ENCODE results near the gene C15orf40.

Gene C15orf40

DNA sequence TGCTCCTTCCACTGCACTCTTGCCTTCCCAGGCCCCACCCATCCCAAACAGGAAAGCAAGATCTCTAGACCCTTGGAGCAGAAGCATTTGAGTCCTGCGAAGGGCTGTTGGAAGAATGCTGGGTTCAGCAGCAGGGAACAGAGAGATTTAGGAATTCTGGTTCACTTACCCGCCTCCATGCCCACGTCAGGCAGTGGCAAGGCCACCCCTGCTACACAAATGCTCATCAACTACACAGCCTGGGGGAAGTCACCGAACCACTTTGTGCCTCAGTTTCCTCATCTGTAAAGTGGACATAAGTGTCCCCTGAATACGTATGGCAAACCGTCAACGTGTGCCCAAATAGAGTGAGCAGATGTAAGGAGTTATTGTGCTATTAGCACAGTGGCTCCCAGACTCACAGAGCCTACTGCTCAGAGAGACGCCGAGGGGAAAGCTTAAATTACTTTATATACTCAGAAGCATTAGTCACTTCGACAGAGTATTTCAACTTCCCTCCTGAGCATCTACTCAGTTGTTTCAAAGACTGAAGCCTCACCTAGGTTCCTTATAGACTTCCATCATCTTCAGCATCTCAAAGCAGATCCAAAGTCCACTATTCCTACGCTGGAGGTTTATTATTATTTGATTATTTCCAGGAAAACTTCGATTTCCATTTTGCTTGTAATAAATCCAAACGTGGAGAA is 59.8 kb downstream of the C15orf40 start:
- peak; percentile 64 for DNase-seq (ENCODE audit: low spot score)
- H3K27ac ChIP-seq: peak overlapping the region; percentile 55
- ChIA-PET POLR2A (ENCODE audit: low non-redundant PET) (interaction anchor here (0.5 to 0.6 kb wide), 2 partner anchors 20 to 187 kb away, joined by 3 to 5 read pairs; no protein-coding TSS in a partner anchor), CTCF (interaction anchor here (0.8 to 1.0 kb wide), 2 partner anchors 8 to 59 kb away, joined by 3 to 4 read pairs; no protein-coding TSS in a partner anchor)
- TF ChIP-seq, protein P1, sequence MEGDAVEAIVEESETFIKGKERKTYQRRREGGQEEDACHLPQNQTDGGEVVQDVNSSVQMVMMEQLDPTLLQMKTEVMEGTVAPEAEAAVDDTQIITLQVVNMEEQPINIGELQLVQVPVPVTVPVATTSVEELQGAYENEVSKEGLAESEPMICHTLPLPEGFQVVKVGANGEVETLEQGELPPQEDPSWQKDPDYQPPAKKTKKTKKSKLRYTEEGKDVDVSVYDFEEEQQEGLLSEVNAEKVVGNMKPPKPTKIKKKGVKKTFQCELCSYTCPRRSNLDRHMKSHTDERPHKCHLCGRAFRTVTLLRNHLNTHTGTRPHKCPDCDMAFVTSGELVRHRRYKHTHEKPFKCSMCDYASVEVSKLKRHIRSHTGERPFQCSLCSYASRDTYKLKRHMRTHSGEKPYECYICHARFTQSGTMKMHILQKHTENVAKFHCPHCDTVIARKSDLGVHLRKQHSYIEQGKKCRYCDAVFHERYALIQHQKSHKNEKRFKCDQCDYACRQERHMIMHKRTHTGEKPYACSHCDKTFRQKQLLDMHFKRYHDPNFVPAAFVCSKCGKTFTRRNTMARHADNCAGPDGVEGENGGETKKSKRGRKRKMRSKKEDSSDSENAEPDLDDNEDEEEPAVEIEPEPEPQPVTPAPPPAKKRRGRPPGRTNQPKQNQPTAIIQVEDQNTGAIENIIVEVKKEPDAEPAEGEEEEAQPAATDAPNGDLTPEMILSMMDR (conservative IDR thresholded peaks at IDR 0.05; ENCODE audit: low read depth): no peak

DNA sequence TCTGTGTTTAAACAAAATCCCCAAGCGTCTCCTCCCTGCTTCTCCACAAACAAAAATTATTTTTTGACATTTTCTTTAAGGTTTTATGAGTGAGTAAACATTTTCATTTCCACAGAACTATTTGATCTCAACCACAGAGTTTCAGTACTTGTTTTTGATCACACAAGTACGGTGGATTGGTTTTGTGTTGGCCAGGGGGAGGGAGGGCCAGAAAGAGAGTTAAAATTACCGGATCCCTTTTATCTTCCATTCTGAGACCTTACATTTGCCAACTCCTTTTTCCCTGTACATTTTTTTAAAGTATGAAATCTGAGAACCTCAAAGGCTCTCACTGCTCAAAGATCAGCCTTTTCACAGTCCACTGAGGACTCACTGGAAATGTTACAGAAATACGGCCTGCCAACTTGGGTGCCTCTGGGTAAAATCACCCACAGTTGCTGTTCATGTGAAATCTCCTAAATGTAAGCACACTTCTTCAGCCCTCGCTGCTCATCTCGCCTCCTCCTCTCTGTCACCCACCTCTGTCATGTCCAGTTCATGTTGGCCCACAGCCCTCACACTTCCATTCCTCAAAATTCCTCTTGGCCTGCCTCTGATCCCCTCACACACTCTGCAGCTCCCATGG is 60.6 kb downstream of the C15orf40 start:
- TF ChIP-seq, protein P1 (conservative IDR thresholded peaks at IDR 0.05; ENCODE audit: low read depth): no peak
- CTCF ChIA-PET: interaction anchor here (1.0 kb wide), 1 partner anchor 22 kb away, joined by 3 read pairs; no protein-coding TSS in a partner anchor
- POLR2A ChIA-PET (ENCODE audit: low non-redundant PET): no interaction called here
- H3K27ac ChIP-seq: no peak overlapping the region
- DNase-seq (ENCODE audit: low spot score): no peak

DNA sequence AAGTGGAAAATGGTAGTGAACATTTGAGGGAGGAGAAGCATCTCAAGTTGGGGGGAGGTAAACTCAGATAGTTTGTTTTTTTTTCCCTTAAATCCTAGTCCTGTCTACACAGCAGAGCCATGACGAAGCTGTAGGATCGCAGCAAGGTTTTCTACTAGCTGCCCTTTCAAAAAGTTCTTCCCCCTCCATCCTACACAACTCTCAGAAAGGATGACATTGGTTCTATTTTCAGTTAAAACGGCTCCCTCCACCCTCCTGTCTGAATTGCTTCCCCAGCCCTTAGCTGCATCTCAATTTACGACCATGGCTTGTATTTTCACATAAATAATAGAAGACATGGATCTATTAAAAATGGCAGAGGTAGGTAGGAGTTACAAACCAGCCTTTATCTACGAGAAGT is 61.1 kb downstream of the C15orf40 start:
- ChIA-PET POLR2A (ENCODE audit: low non-redundant PET) (no interaction called here), CTCF (interaction anchor here (1.0 kb wide), 1 partner anchor 21 kb away, joined by 3 read pairs; no protein-coding TSS in a partner anchor)
- TF ChIP-seq, protein P1 (conservative IDR thresholded peaks at IDR 0.05; ENCODE audit: low read depth): no peak
- no peak for DNase-seq (ENCODE audit: low spot score)
- no peak overlapping the region for H3K27ac ChIP-seq

DNA sequence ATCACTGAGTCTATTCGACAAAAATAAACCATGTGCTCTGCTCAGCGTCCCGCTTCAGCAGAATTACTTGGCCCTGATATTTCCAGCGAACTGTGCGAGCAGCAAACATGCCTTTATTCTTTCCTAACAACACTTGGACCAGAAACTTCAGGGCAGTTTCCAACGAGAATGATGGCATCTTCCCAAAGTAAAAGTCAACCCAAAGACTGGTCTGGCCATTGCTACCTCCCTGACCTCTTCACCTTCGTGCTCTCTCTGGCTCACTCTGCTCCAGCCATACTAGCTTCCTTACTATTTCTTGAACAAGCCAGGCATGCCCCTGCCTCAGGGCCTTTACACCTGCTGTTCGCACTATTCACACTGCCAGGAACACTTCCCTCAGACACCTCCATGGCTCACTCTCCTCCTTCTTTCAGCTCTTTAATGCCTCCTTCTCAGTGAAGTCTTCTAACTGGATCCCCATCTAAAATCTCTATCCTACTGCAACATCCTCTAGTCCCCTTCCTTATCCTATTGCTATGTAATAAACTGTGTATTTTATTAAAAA is 65.2 kb downstream of the C15orf40 start:
- DNase-seq (ENCODE audit: low spot score): no peak
- TF ChIP-seq, protein P1 (conservative IDR thresholded peaks at IDR 0.05; ENCODE audit: low read depth): no peak
- H3K27ac ChIP-seq: no peak overlapping the region
- ChIA-PET CTCF (interaction anchor here (0.6 kb wide), 1 partner anchor 200 kb away, joined by 3 read pairs; no protein-coding TSS in a partner anchor), POLR2A (ENCODE audit: low non-redundant PET) (no interaction called here)

DNA sequence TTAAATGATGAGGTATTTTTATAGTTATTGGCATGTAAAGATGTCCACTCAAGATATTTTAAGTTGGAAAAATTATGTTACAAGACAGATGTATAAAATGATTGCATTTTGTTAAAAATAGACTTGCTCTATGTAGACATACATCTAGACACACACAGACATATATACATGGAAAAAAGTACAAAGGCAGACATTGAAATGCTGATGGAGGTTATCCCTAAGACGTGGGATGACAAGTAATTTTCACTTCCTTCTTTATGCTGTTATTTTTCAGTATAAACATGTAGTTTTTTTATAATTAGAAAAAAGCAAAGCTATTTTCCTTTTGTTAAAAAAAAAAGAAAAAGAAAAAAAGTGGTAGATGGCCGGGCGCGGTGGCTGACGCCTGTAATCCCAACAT is 66.1 kb downstream of the C15orf40 start:
- TF ChIP-seq, protein P1 (conservative IDR thresholded peaks at IDR 0.05; ENCODE audit: low read depth): no peak

DNA sequence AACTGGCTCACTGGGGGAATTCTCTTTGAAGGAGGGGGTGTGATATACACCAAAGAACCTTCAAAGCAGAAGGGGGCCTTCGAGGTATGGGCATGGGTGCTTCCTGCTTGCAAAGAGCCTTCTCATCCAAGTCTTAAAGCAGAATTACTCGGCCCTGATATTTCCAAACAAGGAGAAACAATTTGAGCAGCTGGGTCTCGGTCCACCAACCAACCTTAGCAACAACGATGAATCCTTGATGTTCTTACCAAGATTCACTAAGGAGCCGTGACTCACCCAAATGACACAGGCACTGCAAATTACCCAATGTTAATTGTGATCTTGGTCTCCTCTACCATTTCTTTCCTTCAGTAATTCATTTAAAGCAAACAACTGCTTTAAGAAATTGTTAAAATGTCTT is 66.6 kb downstream of the C15orf40 start:
- POLR2A ChIA-PET (ENCODE audit: low non-redundant PET): no interaction called here
- CTCF ChIA-PET: no interaction called here
- no peak overlapping the region for H3K27ac ChIP-seq
- peak; percentile 62 for DNase-seq (ENCODE audit: low spot score)
- TF ChIP-seq, protein P1 (conservative IDR thresholded peaks at IDR 0.05; ENCODE audit: low read depth): no peak

More for the DNA sequence above, 66.1 kb downstream of the C15orf40 start:
- ChIA-PET CTCF (no interaction called here), POLR2A (ENCODE audit: low non-redundant PET) (no interaction called here)
- no peak for DNase-seq (ENCODE audit: low spot score)
- H3K27ac ChIP-seq: no peak overlapping the region

Data from RWPE1 (cell line).